Psoas muscle (tissue), 8 donors: Measurements from ENCODE around the gene TNFSF18. TPM values are rescaled to one million over a fixed set of nuclear protein-coding genes. Genes with fewer than 3 reads are reported as not detected.

ENCODE experiments used
- ATAC-seq, 4 donors: fragments of 200-7000 bp; cut with Tn5 transposase; one replicate each; pipeline ENCODE4 v1.9.1; 2020; ENCODE audit warnings: moderate library complexity in 3 of 4, mild to moderate bottlenecking in 2 of 4
- DNase-seq, 2 donors: peaks; one replicate each; pipeline ENCODE4 v3.0.0-alpha.2; 2020
- H3K27ac ChIP-seq: fragments of 200-600 bp; one replicate; pipeline ENCODE4 v1.8.0; 2022
- H3K27me3 ChIP-seq, 3 donors: fragments of 200-600 bp in 1 of 3; one replicate each; pipeline versions ENCODE4 v1.6.1 to v1.8.0; 2013 to 2022; ENCODE audit warnings: low read length in 2 of 3, mild to moderate bottlenecking in 2 of 3, moderate library complexity in 1 of 3; ENCODE audit not compliant: insufficient read depth in 3 of 3
- H3K36me3 ChIP-seq, 2 donors: fragments of 200-600 bp in 1 of 2; one replicate each; pipeline versions ENCODE4 v1.6.1 to v1.8.0; 2013 to 2022; ENCODE audit warnings: low read depth in 1 of 2, mild to moderate bottlenecking in 1 of 2, moderate library complexity in 1 of 2; ENCODE audit not compliant: insufficient read depth in 1 of 2
- H3K4me1 ChIP-seq: fragments of 200-600 bp; one replicate; pipeline ENCODE4 v1.8.0; 2022
- H3K4me3 ChIP-seq: fragments of 200-600 bp; one replicate; pipeline ENCODE4 v1.8.0; 2022; ENCODE audit warnings: mild to moderate bottlenecking
- H3K9me3 ChIP-seq: fragments of 200-600 bp; one replicate; pipeline ENCODE4 v1.8.0; 2022
- WGBS, 3 donors: extraction: QIAGEN DNeasy Blood & Tissue Kit; methylation state at CpG; one replicate each; pipeline versions ENCODE4 v1.1.6 to v1.1.7; 2013; 5-methylcytosine and 5-hydroxymethylcytosine counted together
- intact Hi-C, 2 donors: fragments of 100-400 bp; cut with DNase I; formaldehyde crosslinking; loops; one replicate each; pipeline versions ENCODE4 v1.11.0 to v1.14.2; 2022
- polyA plus RNA-seq, 3 donors: library from polyadenylated mRNA; stranded (reverse); fragments of 200-250 nt; gene quantifications; one replicate each; pipeline ENCODE4 v1.2.3, GENCODE V29; 2013
- total RNA-seq, 4 donors: library from RNA; stranded (reverse); fragmentation: NEBNext Ultra II Directional in 2 of 4; extraction: Animal tissue kit (Norgen Biotek cat#: 25700) in 2 of 4; gene quantifications; one replicate each; pipeline versions ENCODE4 v1.2.1 to v1.2.4, GENCODE V29; 2021 to 2023
- TF ChIP-seq, protein P1 (sequence below): fragments of 200-600 bp; IDR thresholded peaks from one replicate; pipeline ENCODE4 v1.8.0; 2022; ENCODE audit warnings: antibody characterized with exemption
- donor health status: healthy with polysubstance abuse.
- donor health status: DM: no; HTN: no; CAD: no; lungs with moderate emphysema.
- donor health status: Bipolar disorder and iron deficiency.
- donor health status: healthy.
- donor health status: DM: yes; HTN: yes; CAD: no.
- donor health status: DM: no; HTN: no; CAD: no.
- donor health status: DM: no; HTN: no; CAD: no.
- donor health status: DM: yes; HTN: yes; CAD: no.

TNFSF18 gene
- total and polyA plus RNA-seq, 7 donors, result 0.03 to 0.21 (median 0.04) TPM; not detected in 4

GRCh38 chr1:173043253-173043652, 7.5 kb downstream of the TNFSF18 start:
- no peak for ATAC-seq
- Histone ChIP-seq H3K27me3 (no peaks in the 10 kb centered on the region), H3K36me3 (no peaks in the 10 kb centered on the region), H3K4me1 (no peaks in the 10 kb centered on the region), H3K9me3 (no peaks in the 10 kb centered on the region), H3K4me3 (no peak overlapping the region), H3K27ac (no peak overlapping the region)
- DNase-seq, result no peak
- intact Hi-C loops, result no loop called here
- TF ChIP-seq, protein P1, sequence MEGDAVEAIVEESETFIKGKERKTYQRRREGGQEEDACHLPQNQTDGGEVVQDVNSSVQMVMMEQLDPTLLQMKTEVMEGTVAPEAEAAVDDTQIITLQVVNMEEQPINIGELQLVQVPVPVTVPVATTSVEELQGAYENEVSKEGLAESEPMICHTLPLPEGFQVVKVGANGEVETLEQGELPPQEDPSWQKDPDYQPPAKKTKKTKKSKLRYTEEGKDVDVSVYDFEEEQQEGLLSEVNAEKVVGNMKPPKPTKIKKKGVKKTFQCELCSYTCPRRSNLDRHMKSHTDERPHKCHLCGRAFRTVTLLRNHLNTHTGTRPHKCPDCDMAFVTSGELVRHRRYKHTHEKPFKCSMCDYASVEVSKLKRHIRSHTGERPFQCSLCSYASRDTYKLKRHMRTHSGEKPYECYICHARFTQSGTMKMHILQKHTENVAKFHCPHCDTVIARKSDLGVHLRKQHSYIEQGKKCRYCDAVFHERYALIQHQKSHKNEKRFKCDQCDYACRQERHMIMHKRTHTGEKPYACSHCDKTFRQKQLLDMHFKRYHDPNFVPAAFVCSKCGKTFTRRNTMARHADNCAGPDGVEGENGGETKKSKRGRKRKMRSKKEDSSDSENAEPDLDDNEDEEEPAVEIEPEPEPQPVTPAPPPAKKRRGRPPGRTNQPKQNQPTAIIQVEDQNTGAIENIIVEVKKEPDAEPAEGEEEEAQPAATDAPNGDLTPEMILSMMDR, result no peak

DNA sequence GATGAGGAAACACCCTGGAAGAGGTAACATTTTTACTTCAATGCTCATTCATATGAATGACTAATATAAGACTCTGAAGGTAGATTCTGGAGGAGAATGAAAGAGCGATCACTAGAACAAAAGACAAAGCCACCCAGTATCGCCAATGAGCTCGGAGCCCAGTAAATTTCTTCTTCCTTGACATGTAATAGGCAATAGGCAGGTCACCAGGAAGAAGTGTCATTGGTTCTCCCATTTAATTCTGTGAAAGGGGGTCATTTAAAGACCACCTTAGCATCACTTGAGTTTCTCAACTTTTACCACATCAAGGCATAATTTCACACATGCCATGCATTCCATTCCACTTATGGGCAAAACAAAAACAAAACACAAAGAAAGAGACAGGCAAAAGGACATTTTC, 7.9 kb downstream of the TNFSF18 start:
- no peaks in the 10 kb centered on the region for H3K9me3 ChIP-seq
- TF ChIP-seq, protein P1, result no peak
- H3K36me3 ChIP-seq, result no peaks in the 10 kb centered on the region
- H3K4me1 ChIP-seq, result no peaks in the 10 kb centered on the region
- ATAC-seq (no peak), DNase-seq (no peak)
- intact Hi-C loops, result no loop called here
- WGBS, 3 donors, result 77 to 87% (median 86%) methylated on average over 3 of the region's 3 CpGs
- H3K27ac ChIP-seq, result no peak overlapping the region
- H3K4me3 ChIP-seq, result no peak overlapping the region
- H3K27me3 ChIP-seq, result no peaks in the 10 kb centered on the region

GRCh38 chr1:173039626-173040025, 11.1 kb downstream of the TNFSF18 start:
- Histone ChIP-seq H3K27ac (no peak overlapping the region), H3K27me3 (no peaks in the 10 kb centered on the region), H3K4me3 (no peak overlapping the region), H3K36me3 (no peaks in the 10 kb centered on the region), H3K4me1 (no peaks in the 10 kb centered on the region), H3K9me3 (no peaks in the 10 kb centered on the region)
- intact Hi-C loops, result no loop called here
- TF ChIP-seq, protein P1, result no peak
- DNase-seq, result no peak
- ATAC-seq, result no peak

- intact Hi-C loops, result no loop called here
- H3K9me3 ChIP-seq, result no peaks in the 10 kb centered on the region
- 77 to 87% (median 80%) methylated on average over 2 of the region's 2 CpGs for WGBS, 3 donors
- ATAC-seq (no peak), DNase-seq (no peak)
- no peaks in the 10 kb centered on the region for H3K36me3 ChIP-seq
- no peaks in the 10 kb centered on the region for H3K27me3 ChIP-seq
- H3K4me1 ChIP-seq, result no peaks in the 10 kb centered on the region
- TF ChIP-seq, protein P1, result no peak
- no peak overlapping the region for H3K27ac ChIP-seq
- no peak overlapping the region for H3K4me3 ChIP-seq
Measured at GRCh38 chr1:173038875-173039554, 11.7 kb downstream of the TNFSF18 start.

GRCh38 chr1:173024543-173024942, 26.2 kb downstream of the TNFSF18 start:
- intact Hi-C loops, result no loop called here
- H3K4me1 ChIP-seq, result no peaks in the 10 kb centered on the region
- WGBS, 3 donors, result 84 to 85% (median 85%) methylated on average over 1 of the region's 1 CpG
- ATAC-seq (no peak), DNase-seq (no peak)
- TF ChIP-seq, protein P1, result no peak
- H3K9me3 ChIP-seq, result no peaks in the 10 kb centered on the region
- no peak overlapping the region for H3K4me3 ChIP-seq
- H3K27ac ChIP-seq, result no peak overlapping the region
- no peaks in the 10 kb centered on the region for H3K27me3 ChIP-seq
- H3K36me3 ChIP-seq, result no peaks in the 10 kb centered on the region
